CD4-positive, alpha-beta T cell (primary cell): ENCODE measurements around the gene SFXN5. TPM values are rescaled to one million over a fixed set of nuclear protein-coding genes. Genes with fewer than 3 reads are reported as not detected.

Experiments used
- ATAC-seq: fragments of 200-7000 bp; cut with Tn5 transposase; one replicate; pipeline ENCODE4 v1.10.0; 2022; ENCODE audit warnings: mild to moderate bottlenecking; ENCODE audit not compliant: poor library complexity
- CTCF ChIA-PET: fragments of 350-600 bp; sonication (Branson Sonifier 250); formaldehyde crosslinking; loops from one replicate; lab custom pipeline; 2021; ENCODE audit warnings: antibody characterized with exemption, inconsistent platforms; lab: Charles Lee
- POLR2A ChIA-PET: fragments of 350-600 bp; sonication (Branson Sonifier 250); formaldehyde crosslinking; loops from one replicate; lab custom pipeline; 2021; ENCODE audit warnings: antibody characterized with exemption, inconsistent platforms; lab: Charles Lee
- DNase-seq, 14 experiments: peaks; one replicate each; pipeline ENCODE4 v3.0.0-alpha.2; 2013 to 2020; ENCODE audit warnings: mixed read lengths in 2 of 14
- H3K27ac ChIP-seq, 2 donors: one replicate each; pipeline versions ENCODE4 v1.5.1 to v1.7.0; 2013; ENCODE audit warnings: low read length in 2 of 2, low read depth in 1 of 2, mild to moderate bottlenecking in 1 of 2
- H3K27me3 ChIP-seq, 2 experiments: 1 replicate in 1 of 2; 2 replicates in 1 of 2; pipeline versions ENCODE4 v1.6.1 to v1.7.0; 2013; ENCODE audit warnings: low read length in 2 of 2, control low read depth in 1 of 2, mild to moderate bottlenecking in 1 of 2, moderate library complexity in 1 of 2; ENCODE audit not compliant: insufficient read depth in 2 of 2, control insufficient read depth in 1 of 2
- H3K36me3 ChIP-seq: one replicate; pipeline ENCODE4 v1.6.1; 2013; ENCODE audit warnings: low read length, control low read depth; ENCODE audit not compliant: insufficient read depth
- H3K4me1 ChIP-seq: one replicate; pipeline ENCODE4 v1.6.1; 2013; ENCODE audit warnings: low read length, control low read depth; ENCODE audit not compliant: insufficient read depth
- H3K4me3 ChIP-seq: one replicate; pipeline ENCODE4 v1.5.1; 2013; ENCODE audit warnings: mild to moderate bottlenecking, low read length, moderate library complexity
- H3K9me3 ChIP-seq, 2 experiments: 1 replicate in 1 of 2; 2 replicates in 1 of 2; pipeline versions ENCODE4 v1.6.1 to v1.7.0; 2013; ENCODE audit warnings: low read length in 2 of 2, mild to moderate bottlenecking in 2 of 2, control low read depth in 1 of 2, moderate library complexity in 1 of 2; ENCODE audit not compliant: control insufficient read depth in 1 of 2, insufficient read depth in 1 of 2
- H3K27ac Mint-ChIP-seq: one replicate; pipeline ENCODE4 v1.8.0; 2020; ENCODE audit warnings: mixed read lengths
- H3K27me3 Mint-ChIP-seq: one replicate; pipeline ENCODE4 v1.8.0; 2021; ENCODE audit warnings: mixed read lengths
- H3K36me3 Mint-ChIP-seq: one replicate; pipeline ENCODE4 v1.8.0; 2021; ENCODE audit warnings: low read depth, mixed read lengths
- H3K4me1 Mint-ChIP-seq: one replicate; pipeline ENCODE4 v1.8.0; 2021; ENCODE audit warnings: low read depth, mixed read lengths
- H3K4me3 Mint-ChIP-seq: one replicate; pipeline ENCODE4 v1.8.0; 2020; ENCODE audit warnings: mild to moderate bottlenecking, mixed read lengths
- H3K9me3 Mint-ChIP-seq: one replicate; pipeline ENCODE4 v1.8.0; 2020; ENCODE audit warnings: mixed read lengths
- intact Hi-C, 2 experiments: fragments of 100-400 bp; cut with DNase I in 1 of 2; cut with micrococcal nuclease in 1 of 2; formaldehyde crosslinking; loops; one replicate each; pipeline versions ENCODE4 v1.15.1 to v1.9.0; 2023 to 2025; cut with DNase I, micrococcal nuclease
- total RNA-seq, 174 experiments: library from RNA in 2 of 174; stranded (reverse) in 2 of 174; gene quantifications; one replicate each; pipeline ENCODE4 v1.2.3 and lab custom pipeline; 2021 to 2026
- TF ChIP-seq, protein P1 (sequence below): fragments of 200-600 bp; IDR thresholded peaks from one replicate; pipeline ENCODE4 v1.8.0; 2022; ENCODE audit warnings: antibody characterized with exemption, mild to moderate bottlenecking

SFXN5 gene
- total RNA-seq, 2 experiments from 2014 or later: 5.1 to 5.4 TPM

DNA sequence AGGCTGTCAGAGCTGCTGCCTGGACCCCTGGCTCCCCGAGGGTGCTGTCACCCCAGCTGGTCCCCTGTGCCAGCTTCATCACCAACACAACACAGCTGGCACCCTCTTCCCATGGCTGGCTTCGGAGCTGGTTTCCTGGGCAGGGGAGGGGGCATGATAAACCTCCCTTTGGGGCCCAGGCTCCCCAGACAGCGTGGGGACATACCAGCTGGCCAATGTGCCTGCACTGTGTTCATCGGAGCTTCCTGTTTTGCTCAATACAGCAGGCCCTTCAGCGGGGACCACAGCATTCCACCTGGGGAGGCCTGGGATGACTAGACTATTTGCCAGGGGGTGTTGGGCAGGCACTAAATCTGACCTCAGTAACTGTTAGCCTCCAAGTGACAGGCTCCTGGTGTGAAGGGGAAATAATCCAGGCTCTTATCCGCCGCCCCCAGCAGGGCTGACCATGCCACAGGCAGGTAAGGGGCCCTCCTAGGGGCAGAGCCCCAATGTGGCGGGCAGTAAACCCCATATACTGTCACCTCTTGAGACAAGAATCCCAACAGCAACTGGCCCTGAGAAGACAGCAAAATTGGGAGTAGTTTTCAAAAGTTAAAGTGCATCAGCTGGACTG is 109.6 kb downstream of the SFXN5 start:
- peaks cover 4% of the 10 kb centered on the region for H3K4me1 ChIP-seq
- H3K27ac ChIP-seq: no peak overlapping the region
- TF ChIP-seq, protein P1, sequence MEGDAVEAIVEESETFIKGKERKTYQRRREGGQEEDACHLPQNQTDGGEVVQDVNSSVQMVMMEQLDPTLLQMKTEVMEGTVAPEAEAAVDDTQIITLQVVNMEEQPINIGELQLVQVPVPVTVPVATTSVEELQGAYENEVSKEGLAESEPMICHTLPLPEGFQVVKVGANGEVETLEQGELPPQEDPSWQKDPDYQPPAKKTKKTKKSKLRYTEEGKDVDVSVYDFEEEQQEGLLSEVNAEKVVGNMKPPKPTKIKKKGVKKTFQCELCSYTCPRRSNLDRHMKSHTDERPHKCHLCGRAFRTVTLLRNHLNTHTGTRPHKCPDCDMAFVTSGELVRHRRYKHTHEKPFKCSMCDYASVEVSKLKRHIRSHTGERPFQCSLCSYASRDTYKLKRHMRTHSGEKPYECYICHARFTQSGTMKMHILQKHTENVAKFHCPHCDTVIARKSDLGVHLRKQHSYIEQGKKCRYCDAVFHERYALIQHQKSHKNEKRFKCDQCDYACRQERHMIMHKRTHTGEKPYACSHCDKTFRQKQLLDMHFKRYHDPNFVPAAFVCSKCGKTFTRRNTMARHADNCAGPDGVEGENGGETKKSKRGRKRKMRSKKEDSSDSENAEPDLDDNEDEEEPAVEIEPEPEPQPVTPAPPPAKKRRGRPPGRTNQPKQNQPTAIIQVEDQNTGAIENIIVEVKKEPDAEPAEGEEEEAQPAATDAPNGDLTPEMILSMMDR: no peak
- POLR2A ChIA-PET: no interaction called here
- DNase-seq (no peak), ATAC-seq (no peak)
- no peaks in the 10 kb centered on the region for H3K27me3 Mint-ChIP-seq
- no peaks in the 10 kb centered on the region for H3K36me3 Mint-ChIP-seq
- no peak overlapping the region for H3K4me3 Mint-ChIP-seq
- no peaks in the 10 kb centered on the region for H3K9me3 ChIP-seq
- H3K4me1 Mint-ChIP-seq: no peaks in the 10 kb centered on the region
- no peaks in the 10 kb centered on the region for H3K9me3 Mint-ChIP-seq
- no peaks in the 10 kb centered on the region for H3K36me3 ChIP-seq
- no peak overlapping the region for H3K27ac Mint-ChIP-seq
- intact Hi-C loops: no loop called here
- CTCF ChIA-PET: no interaction called here
- no peaks in the 10 kb centered on the region for H3K27me3 ChIP-seq
- H3K4me3 ChIP-seq: no peak overlapping the region

DNA sequence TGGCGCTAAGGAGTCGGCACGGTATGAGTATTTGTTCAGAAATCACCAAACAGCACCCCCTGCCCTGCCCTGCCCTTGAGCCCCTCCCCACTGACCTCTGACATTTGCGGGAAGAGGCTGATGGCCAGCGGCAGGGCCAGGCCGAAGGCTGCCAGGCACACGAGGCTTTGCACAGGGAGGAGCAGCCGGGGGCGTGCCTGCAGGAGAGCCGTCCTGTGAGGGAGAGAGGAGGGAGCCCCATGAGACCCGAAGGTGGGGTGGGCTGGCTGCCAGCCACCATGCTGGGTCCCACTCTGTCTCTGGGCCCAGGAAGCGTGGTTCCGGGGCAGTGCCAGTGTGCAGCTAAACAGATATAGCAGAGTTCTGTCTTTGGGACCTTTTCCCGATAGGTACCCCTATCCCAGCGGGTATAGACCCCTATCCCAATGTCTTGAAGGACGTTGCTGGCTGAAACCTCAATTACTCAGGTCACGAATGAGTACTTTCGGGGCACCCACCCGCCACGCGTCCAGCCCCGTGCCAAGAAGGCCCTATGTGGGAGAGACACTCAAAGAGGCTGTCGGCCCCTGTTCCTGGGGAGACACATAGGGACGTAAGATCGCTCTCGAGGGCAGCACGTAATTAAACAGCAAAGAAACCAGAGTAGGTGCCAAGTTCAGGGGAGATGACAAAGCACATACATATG is 110.3 kb downstream of the SFXN5 start:
- Mint-ChIP-seq H3K4me3 (no peak overlapping the region), H3K9me3 (no peaks in the 10 kb centered on the region), H3K36me3 (no peaks in the 10 kb centered on the region), H3K27ac (no peak overlapping the region), H3K27me3 (no peaks in the 10 kb centered on the region), H3K4me1 (no peaks in the 10 kb centered on the region)
- TF ChIP-seq, protein P1: no peak
- DNase-seq: no peak
- ChIA-PET POLR2A (no interaction called here), CTCF (no interaction called here)
- no peak overlapping the region for H3K4me3 ChIP-seq
- no peaks in the 10 kb centered on the region for H3K27me3 ChIP-seq
- intact Hi-C loops: no loop called here
- no peak overlapping the region for H3K27ac ChIP-seq
- H3K36me3 ChIP-seq: no peaks in the 10 kb centered on the region
- no peaks in the 10 kb centered on the region for H3K9me3 ChIP-seq
- H3K4me1 ChIP-seq: peaks cover 4% of the 10 kb centered on the region
- no peak for ATAC-seq

DNA sequence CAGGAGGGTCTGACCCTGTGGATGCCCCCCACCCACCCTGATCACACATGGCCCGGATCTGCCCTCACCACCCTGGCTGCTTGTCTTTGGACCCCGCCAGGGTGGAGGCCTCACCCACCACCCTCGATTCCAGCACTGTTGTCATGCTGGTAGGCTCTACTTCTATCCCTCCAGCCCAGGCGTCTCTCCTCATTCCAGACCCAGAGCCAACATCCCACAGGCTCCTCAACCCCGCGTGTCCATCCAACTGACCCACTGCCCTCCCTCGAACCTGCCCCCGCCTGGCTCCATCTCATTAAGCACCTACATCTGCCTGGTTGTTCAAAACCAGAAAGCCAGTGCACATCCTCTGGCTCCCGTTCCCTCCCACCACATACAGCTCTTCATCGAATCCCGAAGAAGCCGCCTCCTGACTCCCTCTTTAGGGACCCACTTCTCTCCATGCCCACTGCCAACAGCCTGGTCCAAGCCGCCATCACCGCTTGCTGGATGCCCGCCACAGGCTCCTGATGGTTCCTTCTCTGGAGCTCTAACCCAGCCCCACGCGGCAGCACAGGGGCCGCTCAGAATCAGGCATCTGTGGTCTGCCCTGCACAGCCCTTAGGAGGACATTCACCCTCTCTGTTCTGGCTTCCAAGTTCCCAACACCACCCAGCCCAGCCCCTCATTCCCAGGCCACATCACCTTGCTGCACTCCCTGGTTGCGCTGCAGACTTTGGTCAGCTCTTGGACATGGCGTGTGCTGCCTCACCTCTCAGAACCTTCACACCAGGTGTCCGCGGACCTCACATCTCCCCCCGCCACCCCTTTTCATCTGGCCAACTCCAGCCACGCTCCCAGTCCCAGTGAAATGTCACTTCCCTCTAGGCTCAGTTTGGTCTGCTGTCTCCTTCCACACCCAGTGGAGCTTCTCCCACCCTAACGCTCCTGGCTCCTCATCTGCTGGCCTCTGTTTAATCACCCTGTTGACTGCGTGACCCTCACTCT is 111.2 kb downstream of the SFXN5 start:
- peaks cover 2% of the 10 kb centered on the region for H3K4me1 Mint-ChIP-seq
- no peak overlapping the region for H3K27ac Mint-ChIP-seq

More for the DNA sequence above, 111.2 kb downstream of the SFXN5 start:
- Histone ChIP-seq H3K27ac (no peak overlapping the region), H3K4me3 (no peak overlapping the region), H3K4me1 (peaks cover 7% of the 10 kb centered on the region), H3K27me3 (no peaks in the 10 kb centered on the region), H3K36me3 (no peaks in the 10 kb centered on the region), H3K9me3 (no peaks in the 10 kb centered on the region)
- intact Hi-C loops: no loop called here
- no peaks in the 10 kb centered on the region for H3K36me3 Mint-ChIP-seq
- CTCF ChIA-PET: no interaction called here
- H3K4me3 Mint-ChIP-seq: no peak overlapping the region
- DNase-seq (no peak), ATAC-seq (no peak)
- TF ChIP-seq, protein P1: no peak
- no peaks in the 10 kb centered on the region for H3K27me3 Mint-ChIP-seq
- POLR2A ChIA-PET: no interaction called here
- H3K9me3 Mint-ChIP-seq: no peaks in the 10 kb centered on the region
